Measurements from ENCODE around the gene RHD.
"Not testable (repeated sequence)": the region's sequence is repeated elsewhere in the genome, so short reads cannot be mapped to it uniquely, and the experiment has no call there.

GRCh38 chr1:25296501-25296900 lies 24.2 kb downstream of the RHD start:
- TF ChIP-seq CTCF (conservative IDR thresholded peaks at IDR 0.05; ENCODE audit: low read depth, low read length); EZH2 (IDR thresholded peaks at IDR 0.05; ENCODE audit: low read length, unreplicated experiment); EZH2phosphoT487 (IDR thresholded peaks at IDR 0.05; ENCODE audit: borderline replicate concordance, low read length): not testable (repeated sequence)
